ENCODE results near the gene CCNK.

The CCNK gene

GRCh38 chr14:99452968-99453367 is 28.2 kb upstream of the CCNK start:
- Histone ChIP-seq H3K27ac (no peak overlapping the region), H3K4me3 (no peak overlapping the region)
- DNase-seq (ENCODE audit: low spot score) = no peak
- no peak for TF ChIP-seq CTCF (IDR thresholded peaks at IDR 0.05)

- Histone ChIP-seq H3K27ac (no peak overlapping the region), H3K4me3 (no peak overlapping the region)
- DNase-seq (ENCODE audit: low spot score) = no peak
- TF ChIP-seq CTCF (IDR thresholded peaks at IDR 0.05) = no peak
These were observed 27.0 kb upstream of the CCNK start for GRCh38 chr14:99454246-99454645.

GRCh38 chr14:99459481-99460100 is 21.6 kb upstream of the CCNK start:
- DNase-seq (ENCODE audit: low spot score) = no peak

GRCh38 chr14:99460793-99461192 is 20.4 kb upstream of the CCNK start:
- H3K4me3 ChIP-seq = no peak overlapping the region
- no peak overlapping the region for H3K27ac ChIP-seq
- TF ChIP-seq CTCF (IDR thresholded peaks at IDR 0.05) = no peak
- DNase-seq (ENCODE audit: low spot score) = no peak

More at GRCh38 chr14:99459481-99460100, 21.6 kb upstream of the CCNK start:
- H3K27ac ChIP-seq = no peak overlapping the region
- no peak overlapping the region for H3K4me3 ChIP-seq
- no peak for TF ChIP-seq CTCF (IDR thresholded peaks at IDR 0.05)

GRCh38 chr14:99461411-99462085 is 19.7 kb upstream of the CCNK start:
- no peak for TF ChIP-seq CTCF (IDR thresholded peaks at IDR 0.05)
- no peak for DNase-seq (ENCODE audit: low spot score)
- Histone ChIP-seq H3K27ac (no peak overlapping the region), H3K4me3 (no peak overlapping the region)

- Histone ChIP-seq H3K27ac (no peak overlapping the region), H3K4me3 (no peak overlapping the region)
- no peak for DNase-seq (ENCODE audit: low spot score)
- TF ChIP-seq CTCF (IDR thresholded peaks at IDR 0.05) = no peak
These were observed 19.0 kb upstream of the CCNK start for GRCh38 chr14:99462210-99462609.

GRCh38 chr14:99463974-99464373 is 17.2 kb upstream of the CCNK start:
- DNase-seq (ENCODE audit: low spot score) = no peak
- H3K27ac ChIP-seq = no peak overlapping the region
- TF ChIP-seq CTCF (IDR thresholded peaks at IDR 0.05) = no peak
- no peak overlapping the region for H3K4me3 ChIP-seq

Measured in coronary artery (tissue), 2 donors.